GM12878 (cell line): ENCODE data around the gene C17orf50. TPM values are rescaled to one million over a fixed set of nuclear protein-coding genes. Genes with fewer than 3 reads are reported as not detected.

Source experiments
- ATAC-seq: fragments of 200-7000 bp; cut with Tn5 transposase; 3 replicates; pipeline ENCODE4 v1.9.1; 2020; ENCODE audit warnings: mild to moderate bottlenecking, moderate library complexity
- BruUV-seq: library from RNA; stranded (reverse); fragments of 400-500 nt; replicated peaks from 2 replicates; lab custom pipeline; 2021; lab: Mats Ljungman, UMichigan
- CTCF ChIA-PET: fragments of 300-600 bp; sonication (Branson Sonifier 250); formaldehyde crosslinking; extraction: SDS; loops from one replicate; lab custom pipeline; 2021; ENCODE audit warnings: inconsistent platforms; lab: Yijun Ruan, JAX
- POLR2A ChIA-PET: fragments of 350-600 bp; formaldehyde crosslinking; extraction: SDS; loops from one replicate; lab custom pipeline; 2021; ENCODE audit warnings: inconsistent platforms; lab: Charles Lee
- RAD21 ChIA-PET: fragments of 300-600 bp; sonication (Branson Sonifier 250); formaldehyde crosslinking; loops from one replicate; lab custom pipeline; 2023; ENCODE audit warnings: antibody characterized with exemption; ENCODE audit not compliant: unreplicated experiment; lab: Charles Lee
- SMC1A ChIA-PET: fragments of 300-600 bp; sonication (Branson Sonifier 250); formaldehyde crosslinking; loops from one replicate; lab custom pipeline; 2023; ENCODE audit not compliant: unreplicated experiment, uncharacterized antibody; lab: Charles Lee
- DNase-seq: peaks from one replicate; pipeline ENCODE4 v3.0.0-alpha.2; 2011; ENCODE audit warnings: low read depth, low spot score
- FAIRE-seq: peaks from 3 replicates; lab custom pipeline; 2011; peaks lifted over from hg19 to GRCh38; lab: Jason Lieb, UNC
- H2AFZ ChIP-seq: 2 replicates; pipeline ENCODE4 v1.6.0; 2011; ENCODE audit warnings: low read depth, low read length, control low read depth; ENCODE audit not compliant: control insufficient read depth
- H3K27ac ChIP-seq: 2 replicates; pipeline ENCODE4 v1.5.1; 2011; ENCODE audit warnings: control low read depth; ENCODE audit not compliant: control insufficient read depth, insufficient read depth
- H3K27me3 ChIP-seq, 2 experiments: replicated peaks in 1 of 2; 2 replicates each; pipeline versions ENCODE4 v1.6.0 to v1.6.1; 2011; ENCODE audit warnings: low read length in 1 of 2; ENCODE audit not compliant: control insufficient read depth in 2 of 2, insufficient read depth in 2 of 2
- H3K36me3 ChIP-seq, 2 experiments: 2 replicates each; pipeline ENCODE4 v1.5.1; 2011; ENCODE audit warnings: low read length in 1 of 2; ENCODE audit not compliant: control insufficient read depth in 2 of 2, insufficient read depth in 2 of 2
- H3K4me1 ChIP-seq: 2 replicates; pipeline ENCODE4 v1.6.1; 2011; ENCODE audit warnings: mild to moderate bottlenecking, low read length, moderate library complexity, mixed read lengths; ENCODE audit not compliant: control insufficient read depth, insufficient read depth
- H3K4me2 ChIP-seq: 2 replicates; pipeline ENCODE4 v1.6.0; 2011; ENCODE audit warnings: control low read depth; ENCODE audit not compliant: control insufficient read depth, insufficient read depth
- H3K4me3 ChIP-seq: fragments of 200-600 bp; sonication (generic); 2 replicates; pipeline ENCODE4 v1.5.1; 2016
- H3K79me2 ChIP-seq: 2 replicates; pipeline ENCODE4 v1.6.0; 2011; ENCODE audit warnings: low read length; ENCODE audit not compliant: control insufficient read depth, insufficient read depth
- H3K9ac ChIP-seq: 2 replicates; pipeline ENCODE4 v1.8.0; 2011; ENCODE audit warnings: low read length, control low read depth, mixed read lengths; ENCODE audit not compliant: control insufficient read depth, insufficient read depth
- H3K9me3 ChIP-seq: replicated peaks from 3 replicates; pipeline ENCODE4 v1.5.1; 2011; ENCODE audit warnings: mild to moderate bottlenecking, low read length; ENCODE audit not compliant: control insufficient read depth, insufficient read depth
- H4K20me1 ChIP-seq: 2 replicates; pipeline ENCODE4 v1.6.0; 2011; ENCODE audit not compliant: control insufficient read depth, insufficient read depth
- CUX1 ChIP-seq: IDR thresholded peaks from 2 replicates; pipeline ENCODE4 v1.6.1; 2012; ENCODE audit warnings: improper control_type of control experiment, low read depth, low read length; ENCODE audit not compliant: insufficient replicate concordance
- E4F1 ChIP-seq: fragments of 450-650 bp; IDR thresholded peaks from 2 replicates; pipeline ENCODE4 v1.6.1; 2018; ENCODE audit warnings: borderline replicate concordance, mild to moderate bottlenecking; ENCODE audit not compliant: partially characterized antibody
- MLLT1 ChIP-seq: fragments of 450-650 bp; IDR thresholded peaks from 2 replicates; pipeline ENCODE4 v1.6.1; 2016; ENCODE audit warnings: mild to moderate bottlenecking
- NFYA ChIP-seq: IDR thresholded peaks from 2 replicates; pipeline ENCODE4 v1.6.1; 2011; ENCODE audit warnings: low read depth, mild to moderate bottlenecking, low read length, improper control_type of control experiment, borderline replicate concordance
- WGBS: methylation state at CpG from one replicate; pipeline ENCODE4 v1.1.6; 2016; ENCODE audit warnings: low lambda C conversion rate; ENCODE audit not compliant: insufficient replicate concordance, insufficient coverage; ENCODE audit errors: missing lambda C conversion rate; 5-methylcytosine and 5-hydroxymethylcytosine counted together
- in situ Hi-C: fragments of 300-500 bp; cut with MboI; formaldehyde crosslinking; loops from 9 replicates; pipeline ENCODE4 v1.14.3; 2018; ENCODE audit warnings: mixed read lengths
- intact Hi-C: fragments of 100-400 bp; cut with micrococcal nuclease; formaldehyde crosslinking; loops from one replicate; pipeline ENCODE4 v1.14.2; 2022; ENCODE audit not compliant: unreplicated experiment
- polyA plus RNA-seq, 11 experiments: library from polyadenylated mRNA; depleted of rRNA in 4 of 11; unstranded in 6 of 11; stranded (reverse) in 5 of 11; fragments of >200 nt; fragmentation: Nextera tagmentation in 4 of 11; fragmentation: Illumina TruSeq in 1 of 11; extraction: Ambion mirVana in 4 of 11; extraction: Trizol in 1 of 11; gene quantifications; 1 replicate in 1 of 11; 2 replicates in 10 of 11; pipeline versions ENCODE4 v1.2.1 to v1.2.3, GENCODE V29; 2011 to 2016; ENCODE audit warnings: inconsistent platforms in 2 of 11, missing spikeins in 2 of 11, low read depth in 1 of 11
- total RNA-seq, 4 experiments: library from RNA; depleted of rRNA in 3 of 4; stranded (reverse); fragments of >200 nt in 3 of 4; fragmentation: Illumina TruSeq in 1 of 4; extraction: Trizol in 1 of 4; gene quantifications; 2 replicates each; pipeline versions ENCODE4 v1.2.1 to v1.2.3, GENCODE V29; 2013 to 2021

C17orf50 gene
- total and polyA plus RNA-seq, 10 of the 15 experiments (the other 5 are each of a cell fraction or from before 2014, with no cell fraction given) = 0.16 TPM; not detected in 9

- POLR2A ChIA-PET = no interaction called here
- H3K36me3 ChIP-seq = peaks cover 3 to 5% of the 10 kb centered on the region in 2 experiments; a peak in 3 of 4 replicates
- FAIRE-seq (no peak), DNase-seq (no peak), ATAC-seq (no peak)
- H4K20me1 ChIP-seq = no peaks in the 10 kb centered on the region
- 88% methylated on average over 4 of the region's 4 CpGs for WGBS
- SMC1A ChIA-PET = no interaction called here
- RAD21 ChIA-PET = no interaction called here
- TF ChIP-seq CUX1 (no peak), E4F1 (no peak), NFYA (no peak), MLLT1 (no peak)
- CTCF ChIA-PET = interaction anchor here (1.2 kb wide), 1 partner anchor 8 kb away, joined by 3 read pairs; no protein-coding TSS in a partner anchor
- no peak overlapping the region for H2AFZ ChIP-seq
- H3K27ac ChIP-seq = no peak overlapping the region
- no peaks in the 10 kb centered on the region for H3K79me2 ChIP-seq
- no peak overlapping the region for H3K4me2 ChIP-seq
- H3K27me3 ChIP-seq = no peaks in the 10 kb centered on the region
- H3K9me3 ChIP-seq = no peaks in the 10 kb centered on the region
- BruUV-seq = no TSS peak
- no peaks in the 10 kb centered on the region for H3K4me1 ChIP-seq
- no peak overlapping the region for H3K4me3 ChIP-seq
- in situ Hi-C loops = no loop called here
- H3K9ac ChIP-seq = no peak overlapping the region
- intact Hi-C loops = no loop called here
These were observed 31.3 kb upstream of the C17orf50 start for GRCh38 chr17:35729405-35729833.
